Activated CD4-positive, alpha-beta T cell treated with anti-CD3 and anti-CD28 coated beads, Interleukin-2, amount 50 U/mL, for 48 hours (primary cell): ENCODE measurements around the gene GRPR.
A peak's percentile ranks its signal among the peaks of the same experiment; 100 is the strongest.

ENCODE experiments used
- DNase-seq, 2 experiments: peaks; one replicate each; pipeline ENCODE4 v3.0.0-alpha.2; 2020

GRPR gene

DNA sequence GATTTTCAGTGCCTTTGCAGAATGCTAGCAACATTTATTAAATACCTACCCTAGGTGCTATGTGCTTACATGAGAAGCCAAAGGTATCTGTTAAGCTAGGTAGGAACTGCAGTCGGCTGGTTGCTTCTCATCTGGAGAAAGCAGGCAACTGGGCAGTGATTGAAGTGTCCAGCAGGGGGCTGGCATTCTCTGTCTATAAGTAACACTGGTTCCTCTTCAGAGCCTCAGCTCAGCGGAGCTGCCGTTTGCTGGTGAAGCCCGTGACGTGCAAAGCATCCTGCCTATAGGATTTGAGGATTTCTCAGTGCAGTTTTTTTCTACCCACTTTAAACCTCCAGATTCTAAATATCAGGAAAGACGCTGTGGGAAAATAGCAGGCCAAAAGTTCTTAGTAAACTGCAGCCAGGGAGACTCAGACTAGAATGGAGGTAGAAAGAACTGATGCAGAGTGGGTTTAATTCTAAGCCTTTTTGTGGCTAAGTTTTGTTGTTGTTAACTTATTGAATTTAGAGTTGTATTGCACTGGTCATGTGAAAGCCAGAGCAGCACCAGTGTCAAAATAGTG is at the start of gene GRPR:
Gene GRPR (plus strand): TSS at position 344 of the 565 bp plus-strand sequence. CDS start 389 bp downstream, outside the sequence.
- DNase-seq, result peak; percentile 60 to 67

GRCh38 chrX:16075087-16075486 is 48.3 kb upstream of the GRPR start:
- DNase-seq, result no peak

DNA sequence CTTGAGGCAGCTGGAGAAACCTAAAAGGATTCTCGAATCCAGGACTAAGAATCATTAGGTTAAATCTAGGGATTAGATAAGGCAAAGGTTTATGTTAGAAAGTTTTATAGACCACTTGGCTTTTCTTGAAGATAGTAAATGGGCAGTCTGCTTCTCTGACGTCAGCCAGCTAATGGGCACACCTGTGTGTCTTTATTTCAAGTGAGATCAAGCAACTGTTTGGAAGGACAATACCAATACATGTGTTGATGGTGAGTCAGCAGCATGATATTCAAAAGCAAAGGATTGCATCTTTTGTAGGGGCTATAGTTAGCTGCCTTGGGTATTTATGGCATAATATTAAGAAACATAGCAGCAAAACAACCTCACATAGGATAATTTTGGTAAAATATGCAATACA is 46.5 kb upstream of the GRPR start:
- DNase-seq, result no peak

- DNase-seq, result no peak
These were observed 45.6 kb upstream of the GRPR start for GRCh38 chrX:16077811-16078210.

GRCh38 chrX:16081357-16081756 is 42.0 kb upstream of the GRPR start:
- no peak for DNase-seq

GRCh38 chrX:16082470-16083085 is 40.8 kb upstream of the GRPR start:
- no peak for DNase-seq

GRCh38 chrX:16087076-16087475 is 36.3 kb upstream of the GRPR start:
- DNase-seq, result no peak

DNA sequence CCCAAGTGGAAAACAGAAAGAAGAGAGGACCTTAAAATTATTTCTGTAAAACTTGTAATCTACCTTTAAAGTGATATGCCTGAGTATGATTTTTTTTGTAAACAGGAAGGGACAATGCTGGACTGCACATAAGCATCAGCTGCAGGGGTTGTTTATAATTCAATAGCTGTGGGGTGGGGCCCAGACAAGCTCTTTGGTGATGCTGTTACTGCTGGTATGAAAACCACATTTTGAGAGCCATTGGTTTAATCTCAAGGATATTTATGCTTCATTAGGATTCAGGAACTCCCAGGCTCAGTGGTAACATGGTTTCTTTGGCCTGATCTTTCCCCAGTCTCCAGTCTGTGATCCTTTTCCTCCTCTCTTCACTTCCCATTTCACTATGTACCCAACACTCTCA is 34.3 kb upstream of the GRPR start:
- DNase-seq, result no peak

- no peak for DNase-seq
These were observed 27.2 kb upstream of the GRPR start for GRCh38 chrX:16096141-16096540.

- no peak for DNase-seq
These were observed 22.7 kb upstream of the GRPR start for GRCh38 chrX:16100673-16101072.

DNA sequence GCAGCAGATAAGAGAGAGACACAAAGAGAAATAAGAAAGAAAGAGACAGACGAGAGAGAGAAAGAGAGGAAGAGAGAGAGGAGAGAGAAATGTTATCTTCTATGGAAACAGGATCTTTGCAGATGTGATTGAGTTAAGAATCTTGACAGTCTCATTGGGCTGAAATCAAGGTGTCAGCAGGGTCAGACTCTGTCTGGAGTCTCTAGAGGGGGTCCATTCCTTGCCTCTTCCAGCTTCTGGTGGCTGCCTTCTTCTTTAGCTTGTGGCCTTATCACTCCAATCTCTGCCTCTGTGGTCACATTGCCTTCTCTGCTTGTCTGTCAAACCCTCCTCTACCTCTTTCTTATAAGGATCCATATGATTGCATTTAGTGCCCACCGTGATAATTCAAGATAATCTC is 21.8 kb upstream of the GRPR start:
- DNase-seq, result no peak

GRCh38 chrX:16103625-16104024 is 19.7 kb upstream of the GRPR start:
- DNase-seq, result no peak

DNA sequence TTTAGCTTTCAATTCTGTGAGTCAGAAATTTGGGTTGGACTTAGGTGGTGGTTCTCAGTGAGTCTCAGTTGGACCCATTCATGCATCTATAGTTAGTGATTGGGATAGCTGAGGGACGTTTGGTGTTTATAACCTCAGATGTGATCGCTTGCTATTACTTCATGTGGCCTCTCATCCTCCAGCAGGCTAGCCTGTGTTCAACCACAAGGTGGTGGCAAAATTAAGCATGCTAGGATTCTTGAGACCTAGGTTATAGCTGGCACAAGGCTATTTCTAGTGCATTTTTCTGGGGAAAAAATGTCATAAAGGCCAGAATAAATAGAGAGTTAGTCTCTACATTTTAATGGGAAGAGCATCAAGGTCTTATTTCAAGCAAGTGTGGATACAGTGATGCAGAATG is 10.9 kb upstream of the GRPR start:
- DNase-seq, result no peak

GRCh38 chrX:16113978-16114565 is 9.3 kb upstream of the GRPR start:
- no peak for DNase-seq

- DNase-seq, result no peak
These were observed 8.8 kb upstream of the GRPR start for GRCh38 chrX:16114611-16115010.

- DNase-seq, result no peak
These were observed 3.8 kb upstream of the GRPR start for GRCh38 chrX:16119353-16120220.

GRCh38 chrX:16120431-16120830 is 2.9 kb upstream of the GRPR start:
- DNase-seq, result no peak

- DNase-seq, result no peak
These were observed 836 bp downstream of the GRPR start for GRCh38 chrX:16124201-16124600.

GRCh38 chrX:16125520-16126149 is 2.3 kb downstream of the GRPR start:
- DNase-seq, result no peak

DNA sequence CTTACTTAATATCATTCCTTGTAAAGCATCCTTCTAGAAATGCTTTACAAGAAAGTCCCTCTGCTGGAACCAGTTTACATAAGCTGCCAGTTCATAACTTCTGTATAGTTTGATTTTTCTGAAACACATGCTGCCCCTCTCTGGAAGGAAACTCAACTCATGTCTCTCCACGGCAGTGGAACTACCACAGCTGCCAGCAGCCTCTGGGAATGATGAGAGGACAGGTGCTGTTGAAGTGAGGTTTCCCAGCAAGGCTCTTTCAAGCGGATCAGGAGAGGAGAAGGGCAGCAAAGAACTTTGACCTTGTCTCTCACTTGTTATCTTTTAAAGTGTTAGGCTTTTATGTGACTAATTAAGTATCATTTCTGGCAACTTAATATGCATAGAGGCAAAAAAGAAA is 7.3 kb downstream of the GRPR start:
- DNase-seq, result no peak

GRCh38 chrX:16134936-16135335 is 11.6 kb downstream of the GRPR start:
- no peak for DNase-seq

DNA sequence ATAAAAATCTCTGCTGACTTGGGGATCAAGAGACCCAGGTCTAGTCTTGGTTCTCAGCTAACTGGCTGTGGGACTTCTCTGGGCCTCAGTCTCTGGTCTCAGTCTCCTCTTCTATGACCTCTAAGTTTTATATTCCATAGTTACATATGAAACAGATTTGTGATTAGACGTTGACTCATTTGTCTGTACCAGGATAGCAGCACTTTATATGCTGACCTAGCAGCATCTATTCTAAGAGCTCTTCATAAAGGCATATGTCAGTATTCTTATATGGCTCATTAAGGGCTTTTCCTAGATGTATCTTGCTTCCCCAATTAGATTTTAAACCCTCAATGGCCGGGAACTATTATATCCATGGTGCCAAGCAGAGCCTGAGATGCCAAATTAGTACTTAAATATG is 12.7 kb downstream of the GRPR start:
- DNase-seq, result no peak

- DNase-seq, result no peak
These were observed 14.2 kb downstream of the GRPR start for GRCh38 chrX:16137416-16138107.
